Measurements from ENCODE around the gene TLE4.

DNA sequence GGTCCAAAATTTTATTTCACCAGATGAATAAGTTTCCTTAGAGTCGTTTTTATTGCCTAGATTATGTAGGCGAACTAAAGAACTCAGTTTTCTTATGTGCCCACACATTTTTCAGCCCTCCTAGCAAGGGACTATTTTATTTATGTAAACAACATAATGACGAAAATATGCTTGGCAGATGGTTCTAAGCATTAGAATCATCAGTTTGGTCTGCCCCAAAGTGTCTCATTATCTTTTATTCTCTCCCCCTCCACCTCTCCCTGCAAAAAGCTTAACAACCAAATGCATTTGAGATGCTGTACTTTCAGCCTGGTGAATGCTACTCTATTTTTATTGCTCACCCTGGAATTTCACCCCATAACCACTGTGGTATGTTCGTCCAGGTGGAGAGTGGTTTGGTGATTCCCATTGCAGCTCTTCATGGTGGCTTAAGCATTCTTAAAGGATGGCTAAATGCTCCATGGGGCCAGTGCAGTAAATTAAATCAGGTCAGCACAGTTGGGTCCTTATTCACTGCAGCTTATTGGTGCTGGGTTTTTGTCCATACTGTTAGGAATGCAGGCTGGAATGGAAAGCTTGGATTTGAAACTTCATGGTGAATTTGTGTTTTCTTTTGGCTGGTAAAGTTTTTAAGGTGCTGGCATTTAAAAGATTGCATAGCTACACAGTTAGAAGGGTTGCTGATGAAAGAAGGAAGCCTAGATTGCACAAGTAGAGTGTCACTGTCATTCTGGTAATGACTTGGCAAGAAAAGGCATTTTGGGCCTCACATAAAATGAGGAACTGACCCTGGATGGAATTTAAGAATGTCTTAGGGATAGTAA lies 39.2 kb downstream of the TLE4 start:
- TF ChIP-seq, protein P1, sequence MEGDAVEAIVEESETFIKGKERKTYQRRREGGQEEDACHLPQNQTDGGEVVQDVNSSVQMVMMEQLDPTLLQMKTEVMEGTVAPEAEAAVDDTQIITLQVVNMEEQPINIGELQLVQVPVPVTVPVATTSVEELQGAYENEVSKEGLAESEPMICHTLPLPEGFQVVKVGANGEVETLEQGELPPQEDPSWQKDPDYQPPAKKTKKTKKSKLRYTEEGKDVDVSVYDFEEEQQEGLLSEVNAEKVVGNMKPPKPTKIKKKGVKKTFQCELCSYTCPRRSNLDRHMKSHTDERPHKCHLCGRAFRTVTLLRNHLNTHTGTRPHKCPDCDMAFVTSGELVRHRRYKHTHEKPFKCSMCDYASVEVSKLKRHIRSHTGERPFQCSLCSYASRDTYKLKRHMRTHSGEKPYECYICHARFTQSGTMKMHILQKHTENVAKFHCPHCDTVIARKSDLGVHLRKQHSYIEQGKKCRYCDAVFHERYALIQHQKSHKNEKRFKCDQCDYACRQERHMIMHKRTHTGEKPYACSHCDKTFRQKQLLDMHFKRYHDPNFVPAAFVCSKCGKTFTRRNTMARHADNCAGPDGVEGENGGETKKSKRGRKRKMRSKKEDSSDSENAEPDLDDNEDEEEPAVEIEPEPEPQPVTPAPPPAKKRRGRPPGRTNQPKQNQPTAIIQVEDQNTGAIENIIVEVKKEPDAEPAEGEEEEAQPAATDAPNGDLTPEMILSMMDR (IDR thresholded peaks at IDR 0.05; ENCODE audit: poor library complexity): no peak
- TF ChIP-seq EZH2 (IDR thresholded peaks at IDR 0.05; ENCODE audit: borderline replicate concordance): no peak
